B cell (primary cell): ENCODE data around the gene UBFD1. TPM values are rescaled to one million over a fixed set of nuclear protein-coding genes. Genes with fewer than 3 reads are reported as not detected.
A peak's percentile ranks its signal among the peaks of the same experiment; 100 is the strongest.

ENCODE experiments used
- ATAC-seq: fragments of 200-7000 bp; cut with Tn5 transposase; one replicate; pipeline ENCODE4 v1.10.0; 2021; ENCODE audit warnings: low read depth, mild to moderate bottlenecking, moderate number of reproducible peaks, moderate library complexity
- CTCF ChIA-PET: fragments of 350-600 bp; sonication (Branson Sonifier 250); formaldehyde crosslinking; loops from one replicate; lab custom pipeline; 2021; ENCODE audit warnings: antibody characterized with exemption, inconsistent platforms; lab: Charles Lee
- POLR2A ChIA-PET: fragments of 350-600 bp; sonication (Branson Sonifier 250); formaldehyde crosslinking; loops from one replicate; lab custom pipeline; 2021; ENCODE audit warnings: antibody characterized with exemption; lab: Charles Lee
- DNase-seq: peaks from one replicate; pipeline ENCODE4 v3.0.0; 2013
- H2AFZ ChIP-seq: 2 replicates; pipeline ENCODE4 v1.6.1; 2012; ENCODE audit warnings: mild to moderate bottlenecking, low read depth, low read length; ENCODE audit not compliant: insufficient read depth, poor library complexity, severe bottlenecking
- H3K27ac ChIP-seq, 2 donors: 1 replicate in 1 of 2; 2 replicates in 1 of 2; pipeline ENCODE4 v1.5.1; 2012 to 2013; ENCODE audit warnings: low read length in 2 of 2, mild to moderate bottlenecking in 2 of 2, moderate library complexity in 1 of 2
- H3K27me3 ChIP-seq, 4 experiments: fragments of 200-600 bp in 1 of 4; sonication (generic) in 1 of 4; replicated peaks in 1 of 4; 1 replicate in 2 of 4; 2 replicates in 2 of 4; pipeline versions ENCODE4 v1.6.1 to v1.7.0; 2013 to 2016; ENCODE audit warnings: low read length in 3 of 4, mild to moderate bottlenecking in 2 of 4, mixed read lengths in 1 of 4, moderate library complexity in 1 of 4; ENCODE audit not compliant: insufficient read depth in 4 of 4, control insufficient read depth in 3 of 4; ENCODE audit errors: control extremely low read depth in 1 of 4
- H3K36me3 ChIP-seq, 2 experiments: replicated peaks in 1 of 2; 1 replicate in 1 of 2; 2 replicates in 1 of 2; pipeline versions ENCODE4 v1.6.1 to v1.7.1; 2013; ENCODE audit warnings: low read length in 1 of 2; ENCODE audit not compliant: insufficient read depth in 2 of 2, control insufficient read depth in 1 of 2; ENCODE audit errors: control extremely low read depth in 1 of 2, extremely low read depth in 1 of 2
- H3K4me1 ChIP-seq, 2 donors: fragments of 200-600 bp in 1 of 2; sonication (generic) in 1 of 2; 1 replicate in 1 of 2; 2 replicates in 1 of 2; pipeline versions ENCODE4 v1.5.1 to v1.6.1; 2013 to 2017; ENCODE audit warnings: low read length in 2 of 2; ENCODE audit not compliant: control insufficient read depth in 2 of 2, insufficient read depth in 2 of 2
- H3K4me2 ChIP-seq: replicated peaks from 2 replicates; pipeline ENCODE3; 2012; ENCODE audit warnings: mild to moderate bottlenecking, low read depth, low read length; ENCODE audit not compliant: poor library complexity, severe bottlenecking
- H3K4me3 ChIP-seq, 5 experiments: fragments of 200-600 bp in 1 of 5; sonication (generic) in 1 of 5; 1 replicate in 3 of 5; 2 replicates in 2 of 5; pipeline versions ENCODE4 v1.5.1 to v1.7.0; 2011 to 2016; ENCODE audit warnings: low read length in 4 of 5, mild to moderate bottlenecking in 4 of 5, low read depth in 2 of 5, control low read depth in 1 of 5, moderate library complexity in 1 of 5; ENCODE audit not compliant: insufficient read depth in 1 of 5; ENCODE audit errors: control extremely low read depth in 1 of 5, extremely low read depth in 1 of 5
- H3K79me2 ChIP-seq: fragments of 200-600 bp; sonication (generic); one replicate; pipeline ENCODE4 v1.6.0; 2016; ENCODE audit warnings: low read length; ENCODE audit not compliant: control insufficient read depth, insufficient read depth
- H3K9ac ChIP-seq: fragments of 200-600 bp; sonication (generic); 2 replicates; pipeline ENCODE4 v1.6.1; 2017; ENCODE audit warnings: mild to moderate bottlenecking, low read length, moderate library complexity
- H3K9me3 ChIP-seq, 3 donors: one replicate each; pipeline versions ENCODE4 v1.6.1 to v1.7.1; 2013; ENCODE audit warnings: low read length in 2 of 3; ENCODE audit not compliant: control insufficient read depth in 2 of 3, insufficient read depth in 1 of 3; ENCODE audit errors: control extremely low read depth in 1 of 3
- H4K20me1 ChIP-seq: 2 replicates; pipeline ENCODE4 v1.6.0; 2012; ENCODE audit warnings: mild to moderate bottlenecking, low read length; ENCODE audit not compliant: insufficient read depth, control insufficient read depth, poor library complexity, severe bottlenecking
- H3K27ac Mint-ChIP-seq: one replicate; pipeline ENCODE4 v1.8.0; 2021; ENCODE audit warnings: mixed read lengths
- H3K27me3 Mint-ChIP-seq: one replicate; pipeline ENCODE4 v1.8.0; 2021; ENCODE audit warnings: mixed read lengths
- H3K4me1 Mint-ChIP-seq: one replicate; pipeline ENCODE4 v1.8.0; 2021; ENCODE audit warnings: mixed read lengths
- H3K4me3 Mint-ChIP-seq: one replicate; pipeline ENCODE4 v1.8.0; 2021; ENCODE audit warnings: mixed read lengths
- H3K9me3 Mint-ChIP-seq: one replicate; pipeline ENCODE4 v1.8.0; 2022; ENCODE audit warnings: mixed read lengths; ENCODE audit not compliant: insufficient read depth
- EZH2 ChIP-seq: IDR thresholded peaks from 2 replicates; pipeline ENCODE4 v1.6.1; 2012; ENCODE audit warnings: borderline replicate concordance, low read depth, mild to moderate bottlenecking, moderate library complexity, low read length; ENCODE audit not compliant: insufficient read depth, poor library complexity, severe bottlenecking
- WGBS: methylation state at CpG from one replicate; pipeline ENCODE4 v1.1.5; 2013; ENCODE audit warnings: missing lambda C conversion rate; ENCODE audit not compliant: insufficient coverage; 5-methylcytosine and 5-hydroxymethylcytosine counted together
- intact Hi-C: fragments of 100-400 bp; cut with micrococcal nuclease; formaldehyde crosslinking; loops from one replicate; pipeline ENCODE4 v1.10.0; 2022
- polyA minus RNA-seq: library from RNA; depleted of rRNA, polyadenylated mRNA; stranded (reverse); fragments of >200 nt; gene quantifications from 2 replicates; pipeline ENCODE4 v1.2.3, GENCODE V29; 2012
- polyA plus RNA-seq: library from polyadenylated mRNA; depleted of rRNA; stranded (reverse); fragments of >200 nt; gene quantifications from 2 replicates; pipeline ENCODE4 v1.2.3, GENCODE V29; 2012
- total RNA-seq, 2 donors: library from RNA; stranded (reverse); fragments of 120-200 nt in 1 of 2; gene quantifications; 1 replicate in 1 of 2; 2 replicates in 1 of 2; pipeline versions ENCODE4 v1.2.3 to v1.2.4, GENCODE V29; 2013 to 2022
- TF ChIP-seq, protein P1 (sequence below): fragments of 200-600 bp; IDR thresholded peaks from one replicate; pipeline ENCODE4 v1.8.0; 2022; ENCODE audit warnings: antibody characterized with exemption, mild to moderate bottlenecking

UBFD1 gene, protein sequence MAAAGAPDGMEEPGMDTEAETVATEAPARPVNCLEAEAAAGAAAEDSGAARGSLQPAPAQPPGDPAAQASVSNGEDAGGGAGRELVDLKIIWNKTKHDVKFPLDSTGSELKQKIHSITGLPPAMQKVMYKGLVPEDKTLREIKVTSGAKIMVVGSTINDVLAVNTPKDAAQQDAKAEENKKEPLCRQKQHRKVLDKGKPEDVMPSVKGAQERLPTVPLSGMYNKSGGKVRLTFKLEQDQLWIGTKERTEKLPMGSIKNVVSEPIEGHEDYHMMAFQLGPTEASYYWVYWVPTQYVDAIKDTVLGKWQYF
- total RNA-seq (47.3 and 49.2 TPM in 2 replicates), polyA plus RNA-seq (12.8 and 14.4 TPM in 2 replicates), polyA minus RNA-seq (15.9 and 35.4 TPM in 2 replicates)
- 18.2 TPM for total RNA-seq (2013)

DNA sequence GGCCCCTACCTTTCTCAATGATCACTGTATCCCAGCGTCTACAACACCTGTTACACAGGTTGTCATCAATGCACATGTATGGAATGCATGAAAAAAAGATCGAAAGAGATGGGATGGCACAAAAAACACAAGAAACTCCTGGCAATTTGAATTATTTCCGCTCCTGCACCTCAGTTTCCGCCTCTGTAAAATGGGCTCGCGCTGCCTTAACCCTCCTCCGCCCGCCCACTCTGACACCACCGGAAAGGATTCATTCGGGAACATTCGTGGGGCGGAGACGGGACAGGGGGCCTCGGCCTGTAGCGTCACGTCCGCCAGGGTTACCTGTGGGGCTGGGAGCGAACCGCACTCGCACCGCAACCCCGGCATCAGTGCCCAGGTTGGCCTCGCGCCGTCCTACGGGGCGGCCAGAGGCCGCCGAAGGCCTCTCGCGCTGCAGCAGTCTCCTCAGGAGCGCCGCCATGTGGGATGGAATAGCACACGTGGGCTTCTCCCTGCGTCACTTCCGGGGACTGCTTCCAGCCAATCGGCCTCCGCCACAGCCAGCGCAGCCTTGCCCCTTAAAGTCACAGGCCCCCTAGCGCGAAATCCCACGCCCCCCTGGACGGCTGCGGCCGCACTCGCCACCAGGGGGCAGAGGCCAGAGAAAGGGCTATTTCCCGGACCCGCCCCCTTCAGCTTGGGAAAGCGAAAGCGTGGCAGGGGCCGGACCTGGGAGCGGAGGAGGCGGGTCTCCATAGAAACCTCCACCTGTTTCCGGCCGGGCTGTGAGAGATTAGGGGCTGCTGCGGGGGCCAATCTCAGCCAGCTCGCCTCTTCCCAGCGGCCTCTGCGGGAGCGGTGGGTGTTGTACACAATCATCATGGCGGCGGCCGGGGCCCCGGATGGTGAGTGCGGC is at the start of gene UBFD1, which contains the start of gene EARS2:
Gene UBFD1, plus strand, starts transcription at position 847 of the 898 bp plus-strand sequence. Its CDS starts 16 bp downstream, at position 863.
Gene EARS2, minus strand, starts transcription at position 470 of the 898 bp plus-strand sequence. Its CDS starts 7 bp downstream, at position 463.
- POLR2A ChIA-PET = interaction anchor here (0.7 to 2.4 kb wide), 5 partner anchors 37 to 53 kb away, joined by 5 to 9 read pairs (median 6); partner anchors contain the start of gene GGA2
- Histone ChIP-seq H4K20me1 (no peaks in the 10 kb centered on the region), H3K36me3 (peaks cover 1 to 33% of the 10 kb centered on the region in 2 experiments), H3K9me3 (no peaks in the 10 kb centered on the region), H3K79me2 (peaks cover 44% of the 10 kb centered on the region), H2AFZ (peak within 1 kb of the TSS; percentile 89), H3K9ac (peak within 1 kb of the TSS; percentile 81), H3K27ac (peak within 1 kb of the TSS; percentile 70 to 74), H3K27me3 (no peaks in the 10 kb centered on the region), H3K4me2 (peak within 1 kb of the TSS; percentile 89), H3K4me1 (peaks cover 11 to 20% of the 10 kb centered on the region in 2 donors), H3K4me3 (peak within 1 kb of the TSS; percentile 60 to 90 (median 86))
- no peak for TF ChIP-seq EZH2
- TF ChIP-seq, protein P1, sequence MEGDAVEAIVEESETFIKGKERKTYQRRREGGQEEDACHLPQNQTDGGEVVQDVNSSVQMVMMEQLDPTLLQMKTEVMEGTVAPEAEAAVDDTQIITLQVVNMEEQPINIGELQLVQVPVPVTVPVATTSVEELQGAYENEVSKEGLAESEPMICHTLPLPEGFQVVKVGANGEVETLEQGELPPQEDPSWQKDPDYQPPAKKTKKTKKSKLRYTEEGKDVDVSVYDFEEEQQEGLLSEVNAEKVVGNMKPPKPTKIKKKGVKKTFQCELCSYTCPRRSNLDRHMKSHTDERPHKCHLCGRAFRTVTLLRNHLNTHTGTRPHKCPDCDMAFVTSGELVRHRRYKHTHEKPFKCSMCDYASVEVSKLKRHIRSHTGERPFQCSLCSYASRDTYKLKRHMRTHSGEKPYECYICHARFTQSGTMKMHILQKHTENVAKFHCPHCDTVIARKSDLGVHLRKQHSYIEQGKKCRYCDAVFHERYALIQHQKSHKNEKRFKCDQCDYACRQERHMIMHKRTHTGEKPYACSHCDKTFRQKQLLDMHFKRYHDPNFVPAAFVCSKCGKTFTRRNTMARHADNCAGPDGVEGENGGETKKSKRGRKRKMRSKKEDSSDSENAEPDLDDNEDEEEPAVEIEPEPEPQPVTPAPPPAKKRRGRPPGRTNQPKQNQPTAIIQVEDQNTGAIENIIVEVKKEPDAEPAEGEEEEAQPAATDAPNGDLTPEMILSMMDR = peak; percentile 79
- ATAC-seq (peak; percentile 87), DNase-seq (peak; percentile 99)
- Mint-ChIP-seq H3K4me1 (peaks cover 34% of the 10 kb centered on the region), H3K27ac (peak within 1 kb of the TSS; percentile 93), H3K4me3 (peak within 1 kb of the TSS; percentile 93), H3K27me3 (no peaks in the 10 kb centered on the region), H3K9me3 (no peaks in the 10 kb centered on the region)
- intact Hi-C loops = loop anchor here (1.0 kb wide), 5 partner anchors 39 to 104 kb away; partner anchors contain the start of genes COG7, DCTN5, GGA2 and NDUFAB1
- CTCF ChIA-PET = interaction anchor here (0.8 to 5.0 kb wide), 11 partner anchors 10 to 948 kb away, joined by 3 to 35 read pairs (median 5); partner anchors contain the start of genes DCTN5, GGA2, NDUFAB1 and PALB2
- under 1% methylated on average over 63 of the region's 65 CpGs for WGBS
